Nephron (organoid): ENCODE data around the gene HP1BP3.

Source experiments
- H3K27ac Mint-ChIP-seq, 3 experiments: 2 replicates each; pipeline ENCODE4 v1.8.0; 2020; ENCODE audit warnings: mixed read lengths in 3 of 3, mild to moderate bottlenecking in 2 of 3, moderate library complexity in 1 of 3
- H3K27me3 Mint-ChIP-seq: 2 replicates; pipeline ENCODE4 v1.8.0; 2021; ENCODE audit warnings: low read depth, mild to moderate bottlenecking, moderate library complexity, mixed read lengths
- H3K36me3 Mint-ChIP-seq: 2 replicates; pipeline ENCODE4 v1.8.0; 2020; ENCODE audit warnings: low read depth, mixed read lengths
- H3K4me1 Mint-ChIP-seq: 2 replicates; pipeline ENCODE4 v1.8.0; 2020; ENCODE audit warnings: mixed read lengths
- H3K4me3 Mint-ChIP-seq, 3 experiments: 2 replicates each; pipeline ENCODE4 v1.8.0; 2020; ENCODE audit warnings: mild to moderate bottlenecking in 3 of 3, mixed read lengths in 3 of 3, moderate library complexity in 2 of 3
- H3K9me3 Mint-ChIP-seq: 2 replicates; pipeline ENCODE4 v1.8.0; 2020; ENCODE audit warnings: mixed read lengths
- TF ChIP-seq, protein P1 (sequence below), 3 experiments: fragments of 200-600 bp; sonication (generic); IDR thresholded peaks; one replicate each; pipeline ENCODE4 v1.5.0; 2021; ENCODE audit warnings: antibody characterized with exemption in 3 of 3; ENCODE audit not compliant: unreplicated experiment in 3 of 3

Gene HP1BP3

DNA sequence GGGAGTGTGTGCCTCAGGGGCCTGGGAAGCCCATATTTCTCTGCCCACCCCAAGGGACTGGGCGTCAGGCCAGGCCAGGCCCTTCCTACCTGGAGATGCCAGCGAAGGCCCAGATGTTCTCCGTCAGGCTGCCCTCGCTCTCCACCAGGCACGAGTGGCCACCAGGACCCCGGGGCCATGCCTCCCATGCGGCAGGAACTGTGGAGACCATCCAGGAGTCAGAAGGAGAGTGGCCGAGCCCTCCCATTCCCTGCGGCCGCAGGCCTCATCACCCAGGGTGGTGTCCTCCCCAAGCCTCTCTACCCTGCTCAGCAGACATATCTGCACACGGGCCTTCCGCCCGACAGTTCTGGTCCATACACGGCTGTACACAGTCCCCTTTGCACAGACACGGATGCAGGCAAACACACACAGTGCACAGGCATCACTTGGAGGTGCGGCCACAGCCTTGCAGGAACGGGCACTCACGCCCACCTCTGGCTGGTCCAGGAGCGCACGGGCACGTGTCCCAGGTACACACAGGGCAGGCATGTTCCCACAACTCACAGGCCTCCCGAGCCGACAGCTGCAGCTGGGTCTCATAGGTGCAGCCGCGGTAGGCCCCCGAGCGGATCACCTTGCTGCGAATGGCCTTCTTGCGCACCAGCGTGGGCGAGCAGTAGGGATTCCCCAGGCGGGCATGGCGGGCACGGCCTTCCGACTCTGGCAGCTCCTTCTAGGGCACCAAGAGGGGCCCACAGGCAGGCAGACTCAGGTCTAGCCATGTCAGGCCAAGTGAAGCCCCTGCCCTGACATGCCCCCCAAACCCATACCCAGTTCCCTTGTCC, 63.4 kb downstream of the HP1BP3 start:
- no peaks in the 10 kb centered on the region for H3K4me1 Mint-ChIP-seq

DNA sequence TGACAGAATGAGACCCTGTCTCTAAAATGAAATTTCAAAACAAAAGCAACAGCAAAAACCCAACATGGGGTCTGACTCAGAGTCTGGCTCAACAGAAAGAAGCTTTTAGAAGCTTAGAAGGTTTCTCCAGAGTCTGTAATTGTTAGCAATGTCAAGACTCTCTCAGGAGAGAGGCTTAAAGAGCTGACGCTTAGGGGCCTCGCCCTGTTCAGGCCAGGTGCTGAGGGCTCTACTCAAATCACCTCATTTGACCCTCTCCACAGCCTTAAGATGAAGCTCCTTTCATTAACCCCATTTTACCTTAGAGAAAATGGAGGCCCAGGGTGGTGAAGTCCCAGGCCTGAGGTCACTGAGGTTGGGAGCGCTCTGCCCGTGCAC, 64.0 kb downstream of the HP1BP3 start:
- peaks cover 50% of the 10 kb centered on the region for H3K27me3 Mint-ChIP-seq
- H3K36me3 Mint-ChIP-seq: no peaks in the 10 kb centered on the region
- no peak overlapping the region for H3K4me3 Mint-ChIP-seq
- no peaks in the 10 kb centered on the region for H3K9me3 Mint-ChIP-seq
- H3K4me1 Mint-ChIP-seq: no peaks in the 10 kb centered on the region
- TF ChIP-seq, protein P1, sequence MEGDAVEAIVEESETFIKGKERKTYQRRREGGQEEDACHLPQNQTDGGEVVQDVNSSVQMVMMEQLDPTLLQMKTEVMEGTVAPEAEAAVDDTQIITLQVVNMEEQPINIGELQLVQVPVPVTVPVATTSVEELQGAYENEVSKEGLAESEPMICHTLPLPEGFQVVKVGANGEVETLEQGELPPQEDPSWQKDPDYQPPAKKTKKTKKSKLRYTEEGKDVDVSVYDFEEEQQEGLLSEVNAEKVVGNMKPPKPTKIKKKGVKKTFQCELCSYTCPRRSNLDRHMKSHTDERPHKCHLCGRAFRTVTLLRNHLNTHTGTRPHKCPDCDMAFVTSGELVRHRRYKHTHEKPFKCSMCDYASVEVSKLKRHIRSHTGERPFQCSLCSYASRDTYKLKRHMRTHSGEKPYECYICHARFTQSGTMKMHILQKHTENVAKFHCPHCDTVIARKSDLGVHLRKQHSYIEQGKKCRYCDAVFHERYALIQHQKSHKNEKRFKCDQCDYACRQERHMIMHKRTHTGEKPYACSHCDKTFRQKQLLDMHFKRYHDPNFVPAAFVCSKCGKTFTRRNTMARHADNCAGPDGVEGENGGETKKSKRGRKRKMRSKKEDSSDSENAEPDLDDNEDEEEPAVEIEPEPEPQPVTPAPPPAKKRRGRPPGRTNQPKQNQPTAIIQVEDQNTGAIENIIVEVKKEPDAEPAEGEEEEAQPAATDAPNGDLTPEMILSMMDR (IDR thresholded peaks at IDR 0.05; ENCODE audit: unreplicated experiment in 3 of 3): no peak
- H3K27ac Mint-ChIP-seq: no peak overlapping the region

More for the DNA sequence above, 63.4 kb downstream of the HP1BP3 start:
- H3K4me3 Mint-ChIP-seq: no peak overlapping the region
- no peak overlapping the region for H3K27ac Mint-ChIP-seq
- TF ChIP-seq, protein P1 (IDR thresholded peaks at IDR 0.05; ENCODE audit: unreplicated experiment in 3 of 3): no peak
- H3K9me3 Mint-ChIP-seq: no peaks in the 10 kb centered on the region
- peaks cover 50% of the 10 kb centered on the region for H3K27me3 Mint-ChIP-seq
- H3K36me3 Mint-ChIP-seq: no peaks in the 10 kb centered on the region

DNA sequence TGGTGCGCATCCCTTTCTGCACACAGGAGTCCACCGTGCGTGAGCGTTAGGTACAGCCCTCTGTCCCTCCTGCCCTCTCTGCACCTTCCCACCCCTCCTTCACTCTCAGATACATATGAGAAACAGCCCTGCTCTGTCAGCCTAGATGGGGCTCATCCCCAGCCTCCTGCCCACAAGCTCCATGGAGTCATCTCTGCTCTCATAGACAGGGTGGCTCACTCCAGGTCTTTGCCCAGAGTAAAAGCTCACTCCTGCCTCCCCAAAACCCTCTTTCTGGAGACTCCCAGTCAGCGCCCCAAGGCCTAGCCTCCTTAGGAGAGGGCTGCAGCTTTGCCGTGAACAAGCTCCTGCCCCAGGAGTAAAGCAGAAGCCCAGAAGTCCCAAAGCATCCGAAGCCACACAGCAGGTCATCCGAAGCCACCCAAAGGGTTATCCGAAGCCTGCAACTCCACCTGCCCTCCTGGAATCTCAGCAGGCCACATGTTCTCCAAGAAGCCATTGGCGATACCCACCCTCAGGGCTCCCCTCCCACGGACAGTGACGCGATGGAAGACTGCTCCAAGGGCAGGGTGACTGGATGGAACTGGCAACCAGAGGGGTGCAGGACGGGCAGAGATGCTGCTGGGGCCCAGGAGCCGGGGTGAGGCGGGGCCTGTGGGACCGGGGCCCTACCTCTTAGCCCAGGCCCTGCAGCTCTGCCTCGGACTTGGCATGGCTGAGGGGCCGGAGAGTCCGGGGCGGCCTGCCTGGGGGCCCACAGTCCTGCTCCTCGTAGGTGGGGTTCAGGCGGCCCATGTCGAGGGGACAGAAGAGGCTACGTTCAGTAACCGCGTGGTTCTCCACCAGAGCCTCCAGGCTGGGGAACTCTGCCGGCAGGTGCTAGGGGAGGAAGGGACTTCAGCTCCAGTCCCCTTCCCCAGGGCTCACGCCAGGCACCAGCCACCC, 65.7 kb downstream of the HP1BP3 start:
- H3K27ac Mint-ChIP-seq: no peak overlapping the region
- H3K4me3 Mint-ChIP-seq: peak overlapping the region in 1 of 3 experiments; percentile 24
- no peaks in the 10 kb centered on the region for H3K9me3 Mint-ChIP-seq
- H3K4me1 Mint-ChIP-seq: no peaks in the 10 kb centered on the region
- TF ChIP-seq, protein P1 (IDR thresholded peaks at IDR 0.05; ENCODE audit: unreplicated experiment in 3 of 3): no peak
- H3K36me3 Mint-ChIP-seq: no peaks in the 10 kb centered on the region
- H3K27me3 Mint-ChIP-seq: peaks cover 50% of the 10 kb centered on the region

DNA sequence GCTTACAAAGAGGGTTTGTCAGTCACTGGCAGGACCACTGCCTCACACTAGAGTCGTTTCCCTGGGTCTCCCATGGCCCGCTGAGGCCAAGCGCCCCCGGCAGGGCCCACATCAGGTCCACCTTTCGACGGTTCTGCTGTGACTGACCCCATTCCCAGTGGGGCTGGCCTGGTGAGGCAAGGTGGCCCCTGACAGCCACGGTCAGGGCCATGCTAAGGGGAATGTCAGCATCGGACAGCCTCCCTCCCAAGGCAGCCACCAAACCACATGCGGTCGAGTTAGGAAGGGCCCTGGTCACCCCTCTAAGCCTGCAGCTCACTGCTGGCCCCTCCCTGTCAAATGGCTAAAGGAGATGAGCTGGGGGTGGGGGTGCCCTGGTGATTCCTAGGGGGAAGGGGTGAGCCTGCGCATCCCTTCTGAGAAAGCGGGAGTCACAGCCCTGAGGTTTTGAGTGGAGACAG, 66.4 kb downstream of the HP1BP3 start:
- no peak overlapping the region for H3K27ac Mint-ChIP-seq
- no peak overlapping the region for H3K4me3 Mint-ChIP-seq
- H3K36me3 Mint-ChIP-seq: no peaks in the 10 kb centered on the region
- H3K9me3 Mint-ChIP-seq: no peaks in the 10 kb centered on the region
- TF ChIP-seq, protein P1 (IDR thresholded peaks at IDR 0.05; ENCODE audit: unreplicated experiment in 3 of 3): no peak
- H3K4me1 Mint-ChIP-seq: no peaks in the 10 kb centered on the region
- H3K27me3 Mint-ChIP-seq: peaks cover 54% of the 10 kb centered on the region

DNA sequence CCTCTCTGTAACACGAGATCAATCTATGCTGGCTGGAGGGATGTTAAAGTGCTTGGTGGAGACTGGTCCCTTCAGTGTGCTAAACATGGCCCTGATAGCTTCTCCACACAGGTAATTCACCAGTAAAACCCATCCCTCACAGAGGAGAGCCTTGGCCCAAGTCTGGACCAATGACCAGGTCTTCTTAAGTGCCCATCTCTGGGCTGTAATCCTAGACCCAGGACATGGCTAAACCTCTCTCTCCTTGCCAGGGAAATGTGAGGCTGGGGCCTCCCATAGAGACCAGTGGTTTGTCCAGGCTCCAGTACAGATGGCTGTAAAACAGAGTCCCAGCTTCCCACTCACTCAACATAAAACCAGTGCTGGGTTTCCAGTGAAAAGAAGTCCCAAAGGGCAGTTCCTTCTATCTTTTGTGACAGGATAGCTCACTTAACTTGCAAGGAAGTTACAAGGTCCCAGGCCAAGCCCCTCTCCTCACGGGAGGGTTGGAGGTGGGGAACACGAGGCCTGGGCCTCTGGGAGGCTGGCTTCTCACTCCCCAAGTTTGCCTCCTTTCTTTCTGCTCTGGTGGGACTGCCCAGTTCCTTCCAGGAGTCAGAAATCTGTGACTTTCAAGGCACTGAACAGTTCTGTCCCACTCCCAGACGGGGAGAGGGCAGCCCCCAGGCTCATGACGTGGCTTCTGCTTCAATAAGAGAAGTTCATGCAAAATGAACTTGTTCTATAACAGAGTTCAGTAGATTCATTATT, 67.1 kb downstream of the HP1BP3 start:
- Mint-ChIP-seq H3K4me1 (no peaks in the 10 kb centered on the region), H3K9me3 (no peaks in the 10 kb centered on the region)

More for the DNA sequence above, 67.1 kb downstream of the HP1BP3 start:
- TF ChIP-seq, protein P1 (IDR thresholded peaks at IDR 0.05; ENCODE audit: unreplicated experiment in 3 of 3): no peak
- Mint-ChIP-seq H3K36me3 (no peaks in the 10 kb centered on the region), H3K27me3 (peaks cover 54% of the 10 kb centered on the region), H3K27ac (no peak overlapping the region), H3K4me3 (peak overlapping the region in 2 of 3 experiments; percentile 50 to 76)
